Measurements from ENCODE around the gene EHMT1.

GRCh38 chr9:137673886-137674285 is 55.1 kb downstream of the EHMT1 start:
- TF ChIP-seq CTCF (IDR thresholded peaks at IDR 0.05) (no peak), POLR2A (IDR thresholded peaks at IDR 0.05) (no peak)

All from right lobe of liver (tissue), 4 donors.